Measurements from ENCODE around the gene CTAGE4.
"Not testable (repeated sequence)": the region's sequence is repeated elsewhere in the genome, so short reads cannot be mapped to it uniquely, and the experiment has no call there.

The CTAGE4 gene

GRCh38 chr7:144183166-144183565, at the start of gene CTAGE4:
Gene CTAGE4 (plus strand): TSS chr7:144183466. CDS start chr7:144183504, 38 bp downstream.
- not testable (repeated sequence) for DNase-seq

- DNase-seq, result no peak
These were observed 49.1 kb upstream of the CTAGE4 start for GRCh38 chr7:144134116-144134515.

GRCh38 chr7:144137501-144137900, 45.8 kb upstream of the CTAGE4 start:
- DNase-seq, result no peak

GRCh38 chr7:144142187-144142586, 41.1 kb upstream of the CTAGE4 start:
- DNase-seq, result no peak

- no peak for DNase-seq
These were observed 38.8 kb upstream of the CTAGE4 start for GRCh38 chr7:144144426-144144825.

- no peak for DNase-seq
These were observed 34.9 kb upstream of the CTAGE4 start for GRCh38 chr7:144148224-144148827.

- DNase-seq, result no peak
These were observed 24.4 kb upstream of the CTAGE4 start for GRCh38 chr7:144158861-144159260.

- no peak for DNase-seq
These were observed 18.5 kb upstream of the CTAGE4 start for GRCh38 chr7:144164784-144165183.

- DNase-seq, result not testable (repeated sequence)
These were observed 11.5 kb upstream of the CTAGE4 start for GRCh38 chr7:144171594-144172350.

GRCh38 chr7:144174613-144175012, 8.7 kb upstream of the CTAGE4 start:
- no peak for DNase-seq

GRCh38 chr7:144178380-144179164, 4.7 kb upstream of the CTAGE4 start:
- DNase-seq, result not testable (repeated sequence)

GRCh38 chr7:144179165-144179479, 4.1 kb upstream of the CTAGE4 start:
- DNase-seq, result not testable (repeated sequence)

GRCh38 chr7:144187848-144188247, 4.6 kb downstream of the CTAGE4 start:
- DNase-seq, result not testable (repeated sequence)

GRCh38 chr7:144188578-144189171, 5.4 kb downstream of the CTAGE4 start:
- not testable (repeated sequence) for DNase-seq

GRCh38 chr7:144193782-144194181, 10.5 kb downstream of the CTAGE4 start:
- not testable (repeated sequence) for DNase-seq

GRCh38 chr7:144194453-144194852, 11.2 kb downstream of the CTAGE4 start:
- not testable (repeated sequence) for DNase-seq

GRCh38 chr7:144195212-144195872, 12.1 kb downstream of the CTAGE4 start, which contains the start of gene ARHGEF35:
Gene ARHGEF35 (minus strand): TSS chr7:144195833. CDS start chr7:144188383, 7,450 bp downstream.
- not testable (repeated sequence) for DNase-seq

- DNase-seq, result not testable (repeated sequence)
These were observed 15.7 kb downstream of the CTAGE4 start for GRCh38 chr7:144198934-144199333.

GRCh38 chr7:144201978-144202377, 18.7 kb downstream of the CTAGE4 start:
- not testable (repeated sequence) for DNase-seq

- DNase-seq, result not testable (repeated sequence)
These were observed 19.8 kb downstream of the CTAGE4 start for GRCh38 chr7:144203086-144203485.

GRCh38 chr7:144205306-144205705, 22.0 kb downstream of the CTAGE4 start:
- not testable (repeated sequence) for DNase-seq

- DNase-seq, result not testable (repeated sequence)
These were observed 33.9 kb downstream of the CTAGE4 start for GRCh38 chr7:144217200-144217599.

Measured in DMS153 (cell line).